Measurements from ENCODE around the gene KDM7A. TPM values are rescaled to one million over a fixed set of nuclear protein-coding genes. Genes with fewer than 3 reads are reported as not detected.
A peak's percentile ranks its signal among the peaks of the same experiment; 100 is the strongest.

The KDM7A gene
- total RNA-seq, 4 donors from 2014 or later, result 21.9 to 84.2 (median 54.6) TPM

- Histone ChIP-seq H3K36me3 (no peaks in the 10 kb centered on the region), H3K9me3 (no peaks in the 10 kb centered on the region), H3K27me3 (no peaks in the 10 kb centered on the region), H3K27ac (peak overlapping the region in 1 of 4 donors; percentile 23), H3K4me3 (no peak overlapping the region), H3K4me1 (peaks cover 0 to 57% (median 22%) of the 10 kb centered on the region in 4 donors)
- 36 to 39% methylated on average over 2 of the region's 2 CpGs for WGBS, 2 donors (ENCODE audit: low coverage in 1 of 2)
- no peak for TF ChIP-seq EP300 (IDR thresholded peaks at IDR 0.05; ENCODE audit: low read depth)
- intact Hi-C loops (cut with DNase I; ENCODE audit: low total_unique reads) (no loop called here), in situ Hi-C loops (cut with MboI; ENCODE audit: low pct_ligation_motif_present in 1 of 4, low pct_unique_long_range_greater_than_20kb in 1 of 4, low sequenced_read_pairs in 3 of 4) (loop anchor here in 3 of 4 donors (10.0 to 25.0 kb wide), 2 partner anchors 152 to 174 kb away; no protein-coding TSS in a partner anchor)
- no peak for DNase-seq
Observed at GRCh38 chr7:140160308-140160707, 16.5 kb downstream of the KDM7A start.

DNA sequence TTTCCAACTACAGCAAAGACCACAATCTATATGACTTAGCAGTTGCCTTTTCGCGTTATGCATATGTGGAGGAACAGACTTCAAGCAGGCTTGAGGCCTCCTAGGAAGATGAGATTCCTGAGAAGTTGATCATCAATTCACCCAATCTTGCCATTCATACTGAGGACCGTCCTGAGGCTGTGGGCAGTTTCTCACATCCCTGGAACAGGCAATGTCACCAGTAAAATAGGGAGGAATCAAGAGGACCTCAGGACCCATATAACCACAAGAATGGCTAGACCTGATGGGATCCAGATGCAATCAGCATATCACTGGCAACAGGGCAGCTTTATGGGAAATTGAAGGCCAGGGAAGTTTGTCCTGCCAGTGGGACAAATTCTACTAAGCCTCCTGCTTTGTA, 17.3 kb downstream of the KDM7A start:
- no peaks in the 10 kb centered on the region for H3K9me3 ChIP-seq
- no peak overlapping the region for H3K27ac ChIP-seq
- no peaks in the 10 kb centered on the region for H3K27me3 ChIP-seq
- H3K4me1 ChIP-seq, result peaks cover 0 to 52% (median 21%) of the 10 kb centered on the region in 4 donors
- no peaks in the 10 kb centered on the region for H3K36me3 ChIP-seq
- intact Hi-C loops (cut with DNase I; ENCODE audit: low total_unique reads), result no loop called here
- in situ Hi-C loops (cut with MboI; ENCODE audit: low pct_ligation_motif_present in 1 of 4, low pct_unique_long_range_greater_than_20kb in 1 of 4, low sequenced_read_pairs in 3 of 4), result loop anchor here in 2 of 4 donors (25.0 kb wide), 1 partner anchor 153 kb away; no protein-coding TSS in a partner anchor
- no peak for TF ChIP-seq POLR2AphosphoS5 (IDR thresholded peaks at IDR 0.05)
- TF ChIP-seq, protein P1, sequence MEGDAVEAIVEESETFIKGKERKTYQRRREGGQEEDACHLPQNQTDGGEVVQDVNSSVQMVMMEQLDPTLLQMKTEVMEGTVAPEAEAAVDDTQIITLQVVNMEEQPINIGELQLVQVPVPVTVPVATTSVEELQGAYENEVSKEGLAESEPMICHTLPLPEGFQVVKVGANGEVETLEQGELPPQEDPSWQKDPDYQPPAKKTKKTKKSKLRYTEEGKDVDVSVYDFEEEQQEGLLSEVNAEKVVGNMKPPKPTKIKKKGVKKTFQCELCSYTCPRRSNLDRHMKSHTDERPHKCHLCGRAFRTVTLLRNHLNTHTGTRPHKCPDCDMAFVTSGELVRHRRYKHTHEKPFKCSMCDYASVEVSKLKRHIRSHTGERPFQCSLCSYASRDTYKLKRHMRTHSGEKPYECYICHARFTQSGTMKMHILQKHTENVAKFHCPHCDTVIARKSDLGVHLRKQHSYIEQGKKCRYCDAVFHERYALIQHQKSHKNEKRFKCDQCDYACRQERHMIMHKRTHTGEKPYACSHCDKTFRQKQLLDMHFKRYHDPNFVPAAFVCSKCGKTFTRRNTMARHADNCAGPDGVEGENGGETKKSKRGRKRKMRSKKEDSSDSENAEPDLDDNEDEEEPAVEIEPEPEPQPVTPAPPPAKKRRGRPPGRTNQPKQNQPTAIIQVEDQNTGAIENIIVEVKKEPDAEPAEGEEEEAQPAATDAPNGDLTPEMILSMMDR (IDR thresholded peaks at IDR 0.05), result no peak
- no peak for TF ChIP-seq EP300 (IDR thresholded peaks at IDR 0.05; ENCODE audit: low read depth)
- TF ChIP-seq POLR2A (IDR thresholded peaks at IDR 0.05), result no peak
- DNase-seq, result no peak
- WGBS, 2 donors (ENCODE audit: low coverage in 1 of 2), result 100% methylated on average over 2 to 3 of the region's 3 CpGs
- no peak overlapping the region for H3K4me3 ChIP-seq

DNA sequence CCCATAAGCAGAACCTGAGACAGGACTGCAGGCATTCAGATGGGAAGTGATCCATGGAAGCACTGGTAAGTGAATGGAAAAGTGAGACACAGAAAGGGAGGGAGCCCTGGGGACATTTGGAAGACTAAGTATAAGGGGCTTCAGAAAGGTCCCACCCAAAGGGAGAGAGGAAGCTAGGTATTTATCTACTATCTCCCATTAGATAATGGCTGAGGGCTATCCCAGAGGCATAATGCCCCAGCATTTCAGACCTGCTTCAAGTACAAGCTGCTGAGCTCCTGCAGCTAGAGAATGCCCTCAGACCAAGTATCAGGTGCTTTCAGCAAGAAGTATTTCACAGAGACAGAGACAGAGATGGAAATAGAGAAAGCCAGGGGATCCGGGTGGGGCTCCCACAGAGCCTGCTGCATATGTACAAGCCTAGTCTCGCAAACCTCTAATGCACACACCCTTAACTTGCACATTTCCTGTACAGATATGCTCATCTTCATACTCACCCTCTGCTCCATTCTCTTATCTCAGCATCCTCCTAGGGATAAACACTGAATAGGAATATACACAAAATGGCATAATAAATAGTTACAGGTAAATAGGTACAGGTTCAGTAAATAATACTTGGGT, 20.2 kb downstream of the KDM7A start:
- TF ChIP-seq, protein P1 (IDR thresholded peaks at IDR 0.05), result no peak
- TF ChIP-seq POLR2A (IDR thresholded peaks at IDR 0.05), result no peak
- no peak for TF ChIP-seq EP300 (IDR thresholded peaks at IDR 0.05; ENCODE audit: low read depth)
- no peak for TF ChIP-seq POLR2AphosphoS5 (IDR thresholded peaks at IDR 0.05)
- H3K27ac ChIP-seq, result no peak overlapping the region
- no peaks in the 10 kb centered on the region for H3K27me3 ChIP-seq
- DNase-seq, result no peak
- no peaks in the 10 kb centered on the region for H3K9me3 ChIP-seq
- in situ Hi-C loops (cut with MboI; ENCODE audit: low pct_ligation_motif_present in 1 of 4, low pct_unique_long_range_greater_than_20kb in 1 of 4, low sequenced_read_pairs in 3 of 4), result loop anchor here in 2 of 4 donors (25.0 kb wide), 1 partner anchor 156 kb away; no protein-coding TSS in a partner anchor
- peaks cover 0 to 33% (median 24%) of the 10 kb centered on the region in 4 donors for H3K4me1 ChIP-seq
- no peak overlapping the region for H3K4me3 ChIP-seq
- no peaks in the 10 kb centered on the region for H3K36me3 ChIP-seq
- intact Hi-C loops (cut with DNase I; ENCODE audit: low total_unique reads), result no loop called here
- 76 to 80% methylated on average over 1 to 2 of the region's 2 CpGs for WGBS, 2 donors (ENCODE audit: low coverage in 1 of 2)

DNA sequence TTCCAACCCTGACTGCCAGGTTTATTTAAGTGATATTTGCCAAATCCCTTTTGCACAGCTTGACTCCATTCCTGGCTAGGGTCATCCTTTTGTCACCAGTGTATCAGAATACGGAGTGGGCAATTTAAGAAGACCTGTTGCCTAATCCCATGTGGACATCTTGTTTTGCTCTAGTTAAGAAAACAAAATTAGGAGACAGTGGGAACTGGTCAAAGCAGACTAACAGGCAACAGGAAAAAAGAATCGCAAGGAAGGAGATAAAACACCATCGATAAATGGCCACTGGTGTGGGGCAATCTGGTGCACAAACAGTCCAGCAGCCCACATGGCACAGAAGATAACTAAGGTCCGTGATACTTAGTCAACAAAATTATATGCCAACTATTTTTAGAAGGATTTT, 21.4 kb downstream of the KDM7A start:
- Histone ChIP-seq H3K27ac (no peak overlapping the region), H3K9me3 (no peaks in the 10 kb centered on the region), H3K36me3 (no peaks in the 10 kb centered on the region), H3K4me1 (peaks cover 0 to 26% (median 19%) of the 10 kb centered on the region in 4 donors), H3K27me3 (no peaks in the 10 kb centered on the region), H3K4me3 (no peak overlapping the region)
- DNase-seq, result no peak
- in situ Hi-C loops (cut with MboI; ENCODE audit: low pct_ligation_motif_present in 1 of 4, low pct_unique_long_range_greater_than_20kb in 1 of 4, low sequenced_read_pairs in 3 of 4) (loop anchor here in 2 of 4 donors (25.0 kb wide), 1 partner anchor 157 kb away; no protein-coding TSS in a partner anchor), intact Hi-C loops (cut with DNase I; ENCODE audit: low total_unique reads) (no loop called here)
- TF ChIP-seq POLR2AphosphoS5 (IDR thresholded peaks at IDR 0.05), result no peak
- TF ChIP-seq, protein P1 (IDR thresholded peaks at IDR 0.05), result no peak
- WGBS, 2 donors (ENCODE audit: low coverage in 1 of 2), result 78 to 88% methylated on average over 4 of the region's 4 CpGs

All from transverse colon (tissue), 4 donors.